ENCODE data around the gene MSL3B.
A peak's percentile ranks its signal among the peaks of the same experiment; 100 is the strongest.

The MSL3B gene

GRCh38 chr2:233854241-233854981, 13.8 kb downstream of the MSL3B start, which contains the start of gene HJURP (continued):
- TF ChIP-seq CGGBP1 (CRISPR knock-in tag; IDR thresholded peaks at IDR 0.05) (no peak), KLF6 (CRISPR knock-in tag; IDR thresholded peaks at IDR 0.05; ENCODE audit: borderline replicate concordance) (no peak), HDAC1 (IDR thresholded peaks at IDR 0.05) (peak in 1 of 2 experiments; percentile 88; a peak in 1 of 4 replicates), GABPA (tag; conservative IDR thresholded peaks at IDR 0.05; ENCODE audit: low read depth) (peak; percentile 88), CSDE1 (IDR thresholded peaks at IDR 0.05) (no peak), PHB (CRISPR knock-in tag; IDR thresholded peaks at IDR 0.05) (no peak), DACH1 (IDR thresholded peaks at IDR 0.05; ENCODE audit: partially characterized antibody) (peak; percentile 87), RBM14 (IDR thresholded peaks at IDR 0.05; ENCODE audit: borderline replicate concordance, insufficient read depth, low read depth, low read length) (no peak), IFI16 (CRISPR knock-in tag; IDR thresholded peaks at IDR 0.05) (no peak), MNT (conservative IDR thresholded peaks at IDR 0.05) (peak in 1 of 2 experiments; percentile 78; a peak in 3 of 4 replicates), RBM34 (IDR thresholded peaks at IDR 0.05; ENCODE audit: borderline replicate concordance, insufficient read depth, low read length) (no peak), TBL1XR1 (IDR thresholded peaks at IDR 0.05; ENCODE audit: low read length in 2 of 2) (0 out of 4 replicates have a peak, but pooled peaks of 1 of the 2 experiments have one; percentile 32), AFF1 (IDR thresholded peaks at IDR 0.05; ENCODE audit: low read depth in 1 of 2, partially characterized antibody in 2 of 2) (no peak), HCFC1 (IDR thresholded peaks at IDR 0.05; ENCODE audit: low read depth, low read length) (peak; percentile 23; the same call in 1 of the 2 replicates), TAF15 (IDR thresholded peaks at IDR 0.05; ENCODE audit: low read depth, low read length) (no peak), NFYB (IDR thresholded peaks at IDR 0.05; ENCODE audit: extremely low read depth, insufficient read length) (peak; percentile 60), CREB5 (CRISPR knock-in tag; IDR thresholded peaks at IDR 0.05) (no peak), GTF2B (IDR thresholded peaks at IDR 0.05; ENCODE audit: extremely low read depth, insufficient read length) (no peak), GABPB2 (CRISPR knock-in tag; conservative IDR thresholded peaks at IDR 0.05) (no peak)

All from K562 (cell line).